Naive thymus-derived CD4-positive, alpha-beta T cell (primary cell): ENCODE measurements around the gene BPIFB3. TPM values are rescaled to one million over a fixed set of nuclear protein-coding genes. Genes with fewer than 3 reads are reported as not detected.
"Not testable (repeated sequence)": the region's sequence is repeated elsewhere in the genome, so short reads cannot be mapped to it uniquely, and the experiment has no call there.

Experiments used
- ATAC-seq: fragments of 150-1000 bp; cut with Tn5 transposase; 2 replicates; pipeline ENCODE4 v1.10.0; 2021; ENCODE audit warnings: mild to moderate bottlenecking, moderate library complexity
- CTCF ChIA-PET: fragments of 350-600 bp; sonication (Branson Sonifier 250); formaldehyde crosslinking; loops from one replicate; lab custom pipeline; 2021; ENCODE audit warnings: antibody characterized with exemption; lab: Charles Lee
- POLR2A ChIA-PET: fragments of 350-600 bp; sonication (Branson Sonifier 250); formaldehyde crosslinking; loops from one replicate; lab custom pipeline; 2021; ENCODE audit warnings: antibody characterized with exemption, inconsistent platforms; lab: Charles Lee
- DNase-seq, 9 donors: peaks; one replicate each; pipeline versions ENCODE4 v3.0.0 to v3.0.0-alpha.2; 2020 to 2022; ENCODE audit warnings: mixed read lengths in 1 of 9
- H3K27ac ChIP-seq: one replicate; pipeline ENCODE4 v1.7.0; 2013; ENCODE audit warnings: mild to moderate bottlenecking, low read depth, low read length, moderate library complexity
- H3K27me3 ChIP-seq, 2 donors: one replicate each; pipeline ENCODE4 v1.7.0; 2013; ENCODE audit warnings: low read length in 2 of 2, mild to moderate bottlenecking in 2 of 2, moderate library complexity in 2 of 2; ENCODE audit not compliant: control insufficient read depth in 2 of 2, insufficient read depth in 2 of 2
- H3K36me3 ChIP-seq, 3 experiments: 1 replicate in 2 of 3; 2 replicates in 1 of 3; pipeline ENCODE4 v1.7.0; 2013; ENCODE audit warnings: low read length in 3 of 3, mild to moderate bottlenecking in 3 of 3, moderate library complexity in 1 of 3; ENCODE audit not compliant: insufficient read depth in 3 of 3, control insufficient read depth in 2 of 3
- H3K4me1 ChIP-seq, 2 donors: one replicate each; pipeline ENCODE4 v1.7.0; 2013; ENCODE audit warnings: low read length in 2 of 2, mild to moderate bottlenecking in 2 of 2, moderate library complexity in 1 of 2; ENCODE audit not compliant: control insufficient read depth in 2 of 2, insufficient read depth in 2 of 2
- H3K4me3 ChIP-seq: 2 replicates; pipeline ENCODE4 v1.7.0; 2013; ENCODE audit warnings: mild to moderate bottlenecking, low read length
- H3K9me3 ChIP-seq, 3 experiments: 1 replicate in 2 of 3; 2 replicates in 1 of 3; pipeline ENCODE4 v1.7.0; 2013; ENCODE audit warnings: low read length in 3 of 3; ENCODE audit not compliant: control insufficient read depth in 2 of 3
- H3K27ac Mint-ChIP-seq, 9 donors: one replicate each; pipeline ENCODE4 v1.8.0; 2020 to 2022; ENCODE audit warnings: mixed read lengths in 9 of 9, mild to moderate bottlenecking in 8 of 9, moderate library complexity in 5 of 9, inconsistent platforms in 2 of 9
- H3K27me3 Mint-ChIP-seq, 5 donors: one replicate each; pipeline ENCODE4 v1.8.0; 2021 to 2022; ENCODE audit warnings: mixed read lengths in 5 of 5, mild to moderate bottlenecking in 1 of 5
- H3K36me3 Mint-ChIP-seq, 5 donors: one replicate each; pipeline ENCODE4 v1.8.0; 2020 to 2022; ENCODE audit warnings: mixed read lengths in 5 of 5, mild to moderate bottlenecking in 3 of 5, inconsistent platforms in 1 of 5
- H3K4me1 Mint-ChIP-seq, 7 donors: one replicate each; pipeline ENCODE4 v1.8.0; 2020 to 2022; ENCODE audit warnings: mixed read lengths in 7 of 7, mild to moderate bottlenecking in 3 of 7, inconsistent platforms in 1 of 7
- H3K4me3 Mint-ChIP-seq, 10 donors: one replicate each; pipeline ENCODE4 v1.8.0; 2020 to 2022; ENCODE audit warnings: mild to moderate bottlenecking in 10 of 10, mixed read lengths in 10 of 10, moderate library complexity in 6 of 10, inconsistent platforms in 2 of 10
- H3K9me3 Mint-ChIP-seq, 11 donors: one replicate each; pipeline ENCODE4 v1.8.0; 2020 to 2022; ENCODE audit warnings: mixed read lengths in 11 of 11, mild to moderate bottlenecking in 4 of 11, inconsistent platforms in 1 of 11, moderate library complexity in 1 of 11
- intact Hi-C, 2 donors: fragments of 100-400 bp; cut with micrococcal nuclease; formaldehyde crosslinking; loops; one replicate each; pipeline ENCODE4 v1.15.1; 2023
- polyA plus RNA-seq, 2 donors: library from polyadenylated mRNA; unstranded; fragments of 300-500 nt; fragmentation: Illumina TruSeq; gene quantifications; one replicate each; pipeline ENCODE4 v1.2.3, GENCODE V29; 2021
- total RNA-seq, 6 experiments: library from RNA in 5 of 6; stranded (reverse) in 5 of 6; gene quantifications; 1 replicate in 5 of 6; 2 replicates in 1 of 6; pipeline ENCODE4 v1.2.3 and lab custom pipeline; 2021 to 2026

BPIFB3 gene
- total and polyA plus RNA-seq, 7 experiments from 2014 or later = not detected

DNA sequence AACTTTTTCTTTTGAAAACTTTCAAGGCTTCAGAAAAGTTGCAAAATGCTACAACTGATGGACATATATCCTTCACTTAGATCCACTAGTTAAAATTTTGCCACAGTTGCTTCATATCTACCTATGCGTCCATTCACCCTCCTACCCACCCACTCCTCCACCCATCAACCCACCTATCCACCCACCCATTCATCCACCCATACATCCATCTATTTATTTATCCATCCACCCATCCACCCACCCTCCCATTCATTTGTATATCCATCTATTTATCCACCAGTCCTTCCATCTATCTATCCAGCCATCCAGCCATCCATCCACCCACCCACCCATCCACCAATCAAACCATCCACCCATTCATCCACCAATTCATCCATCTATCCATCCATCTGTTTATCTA, 39.4 kb downstream of the BPIFB3 start:
- H3K27me3 Mint-ChIP-seq = no peaks in the 10 kb centered on the region
- peaks cover 0 to 4% (median 0%) of the 10 kb centered on the region in 5 donors for H3K36me3 Mint-ChIP-seq
- DNase-seq (no peak), ATAC-seq (no peak)
- H3K27ac ChIP-seq = no peak overlapping the region
- no peaks in the 10 kb centered on the region for H3K36me3 ChIP-seq
- ChIA-PET POLR2A (no interaction called here), CTCF (no interaction called here)
- H3K4me3 ChIP-seq = no peak overlapping the region
- H3K4me1 ChIP-seq = peaks cover 0 to 8% of the 10 kb centered on the region in 2 donors
- no peak overlapping the region for H3K4me3 Mint-ChIP-seq
- no peaks in the 10 kb centered on the region for H3K9me3 ChIP-seq
- H3K9me3 Mint-ChIP-seq = peaks cover 0 to 3% (median 0%) of the 10 kb centered on the region in 11 donors
- H3K27me3 ChIP-seq = no peaks in the 10 kb centered on the region
- intact Hi-C loops = loop anchor here in 1 of 2 donors (10.0 kb wide), 1 partner anchor 352 kb away; the partner anchor contains the start of gene SNTA1
- H3K4me1 Mint-ChIP-seq = peaks cover 0 to 12% (median 5%) of the 10 kb centered on the region in 7 donors
- no peak overlapping the region for H3K27ac Mint-ChIP-seq

DNA sequence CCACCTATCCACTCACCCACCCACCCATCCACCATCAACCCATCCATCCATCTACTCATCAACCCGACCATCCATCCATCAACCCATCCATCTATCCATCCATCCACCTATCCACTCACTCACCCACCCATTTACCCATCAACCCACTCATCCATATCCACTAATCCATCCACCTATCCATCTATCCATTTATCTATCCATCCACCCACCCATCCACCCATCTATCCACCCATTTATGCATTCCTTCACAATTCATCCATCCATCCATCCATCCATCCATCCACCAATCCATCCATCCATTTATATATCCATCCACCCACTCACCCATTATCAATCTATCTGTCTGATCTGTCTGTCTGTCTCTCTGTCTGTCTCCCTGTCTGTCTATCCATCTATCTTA, 39.9 kb downstream of the BPIFB3 start:
- intact Hi-C loops = loop anchor here in 1 of 2 donors (10.0 kb wide), 1 partner anchor 351 kb away; the partner anchor contains the start of gene SNTA1

DNA sequence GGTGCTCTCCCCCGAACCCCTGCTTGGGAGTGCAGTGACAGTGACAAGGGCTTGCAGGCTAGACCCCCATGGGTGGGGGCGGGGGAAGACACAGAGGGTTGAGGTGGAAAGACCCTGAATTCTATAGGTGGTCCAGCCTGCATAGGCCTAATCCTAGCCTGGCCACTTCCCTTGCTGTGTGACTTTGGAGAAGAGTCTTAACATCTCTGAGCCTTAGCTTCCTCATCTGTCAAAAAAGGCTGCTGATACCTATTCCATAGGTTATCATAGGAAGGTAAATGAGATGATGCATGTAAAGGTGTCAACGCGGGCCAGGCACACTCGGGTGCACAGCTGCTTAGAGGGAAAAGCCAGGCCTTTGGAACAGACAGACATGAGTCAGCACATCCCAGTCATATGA, 41.5 kb downstream of the BPIFB3 start:
- H3K36me3 ChIP-seq = no peaks in the 10 kb centered on the region
- no peaks in the 10 kb centered on the region for H3K27me3 ChIP-seq
- CTCF ChIA-PET = interaction anchor here (0.6 to 3.9 kb wide), 5 partner anchors 140 to 305 kb away, joined by 3 to 29 read pairs (median 4); no protein-coding TSS in a partner anchor
- Mint-ChIP-seq H3K4me1 (peaks cover 0 to 12% (median 5%) of the 10 kb centered on the region in 7 donors), H3K36me3 (peaks cover 0 to 4% (median 0%) of the 10 kb centered on the region in 5 donors), H3K9me3 (peaks cover 0 to 3% (median 0%) of the 10 kb centered on the region in 11 donors), H3K27ac (peak overlapping the region in 2 of 9 donors; percentile 51 to 68), H3K27me3 (peaks cover 0 to 4% (median 0%) of the 10 kb centered on the region in 5 donors), H3K4me3 (no peak overlapping the region)
- ATAC-seq (no peak), DNase-seq (no peak)
- POLR2A ChIA-PET = no interaction called here
- intact Hi-C loops = loop anchor here (1.0 to 10.0 kb wide), 2 partner anchors 305 to 350 kb away; partner anchors contain the start of gene SNTA1 (in 1 of the 2)
- peaks cover 0 to 8% of the 10 kb centered on the region in 2 donors for H3K4me1 ChIP-seq
- no peak overlapping the region for H3K27ac ChIP-seq
- no peaks in the 10 kb centered on the region for H3K9me3 ChIP-seq
- no peak overlapping the region for H3K4me3 ChIP-seq

More for the DNA sequence above, 39.9 kb downstream of the BPIFB3 start:
- H3K36me3 Mint-ChIP-seq = peaks cover 0 to 4% (median 0%) of the 10 kb centered on the region in 5 donors
- CTCF ChIA-PET = interaction anchor here (0.6 kb wide), 1 partner anchor 64 kb away, joined by 8 read pairs; no protein-coding TSS in a partner anchor
- peak overlapping the region in 1 of 9 donors; percentile 0 for H3K27ac Mint-ChIP-seq
- Histone ChIP-seq H3K4me3 (no peak overlapping the region), H3K36me3 (no peaks in the 10 kb centered on the region), H3K9me3 (no peaks in the 10 kb centered on the region), H3K4me1 (peaks cover 0 to 8% of the 10 kb centered on the region in 2 donors), H3K27ac (no peak overlapping the region), H3K27me3 (no peaks in the 10 kb centered on the region)
- H3K4me3 Mint-ChIP-seq = no peak overlapping the region
- POLR2A ChIA-PET = interaction anchor here (0.6 kb wide), 1 partner anchor 592 kb away, joined by 3 read pairs; no protein-coding TSS in a partner anchor
- peaks cover 0 to 12% (median 5%) of the 10 kb centered on the region in 7 donors for H3K4me1 Mint-ChIP-seq
- ATAC-seq = no peak
- H3K27me3 Mint-ChIP-seq = no peaks in the 10 kb centered on the region
- no peak for DNase-seq
- H3K9me3 Mint-ChIP-seq = peaks cover 0 to 3% (median 0%) of the 10 kb centered on the region in 11 donors

DNA sequence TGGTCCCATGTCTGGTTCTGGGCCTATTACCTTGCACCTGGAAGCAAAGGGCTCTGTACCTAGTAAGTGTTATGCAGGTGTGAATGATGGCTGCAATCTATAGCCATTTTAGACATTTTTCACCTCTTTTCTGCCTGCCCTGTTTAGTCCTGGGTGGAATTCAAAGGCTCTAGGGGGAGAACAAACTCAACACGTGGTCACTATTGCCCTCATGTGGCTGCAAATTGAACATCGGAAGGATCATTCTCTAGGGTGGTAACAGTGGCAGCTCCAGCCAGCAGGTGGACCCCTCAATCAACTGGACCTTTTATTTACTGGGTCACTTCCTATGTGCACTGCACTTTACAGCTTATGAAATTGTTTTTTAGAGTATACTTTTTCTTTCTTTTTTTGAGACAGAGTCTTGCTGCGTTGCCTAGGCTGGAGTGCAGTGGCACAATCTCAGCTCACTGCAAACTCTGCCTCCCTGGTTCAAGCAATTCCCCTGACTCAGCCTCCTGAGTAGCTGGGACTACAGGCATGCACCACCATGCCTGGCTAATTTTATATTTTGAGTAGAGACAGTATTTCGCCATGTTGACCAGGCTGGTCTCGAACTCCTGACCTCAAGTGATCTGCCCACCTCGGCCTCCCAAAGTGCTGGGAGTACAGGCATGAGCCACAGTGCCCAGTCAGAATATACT, 42.3 kb downstream of the BPIFB3 start:
- H3K4me1 ChIP-seq, H3K27me3 ChIP-seq, H3K27me3 Mint-ChIP-seq, H3K36me3 ChIP-seq, H3K27ac ChIP-seq, H3K9me3 Mint-ChIP-seq, POLR2A ChIA-PET, H3K36me3 Mint-ChIP-seq, H3K9me3 ChIP-seq, H3K4me3 ChIP-seq, H3K4me3 Mint-ChIP-seq, H3K27ac Mint-ChIP-seq: not testable (repeated sequence)
- intact Hi-C loops = loop anchor here (1.0 to 10.0 kb wide), 5 partner anchors 151 to 422 kb away; partner anchors contain the start of gene SNTA1 (in 1 of the 2)
- ATAC-seq = peak; percentile 61
- peak in 7 of 9 donors; percentile 13 to 45 (median 38) for DNase-seq
- H3K4me1 Mint-ChIP-seq = peaks cover 0 to 12% (median 5%) of the 10 kb centered on the region in 7 donors
- CTCF ChIA-PET = interaction anchor here (0.6 to 3.9 kb wide), 12 partner anchors 9 to 422 kb away, joined by 3 to 29 read pairs (median 4); partner anchors contain the start of gene C20orf203

DNA sequence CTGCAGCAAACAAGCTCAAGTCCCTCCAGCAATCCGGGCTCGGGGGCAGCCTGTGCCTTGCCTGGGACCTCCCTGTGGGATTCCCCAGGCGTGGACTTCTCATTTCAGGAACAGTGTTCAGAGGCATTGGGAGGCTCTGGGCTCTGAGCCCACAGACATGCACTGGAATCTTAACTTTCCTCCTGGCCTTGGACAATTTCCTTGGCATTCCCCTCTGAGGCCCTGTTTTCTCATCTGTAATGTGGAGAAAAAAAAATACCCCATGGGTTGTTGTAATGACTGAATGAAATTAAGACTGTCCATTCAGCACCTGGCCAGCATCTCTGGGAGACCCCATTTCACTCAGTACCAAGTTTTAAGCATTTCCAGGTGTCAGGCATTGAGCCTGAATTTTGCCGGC, 43.3 kb downstream of the BPIFB3 start:
- DNase-seq (no peak), ATAC-seq (no peak)
- ChIA-PET CTCF (interaction anchor here (0.7 to 3.9 kb wide), 5 partner anchors 152 to 423 kb away, joined by 5 to 29 read pairs (median 6); partner anchors contain the start of gene C20orf203), POLR2A (no interaction called here)
- Histone ChIP-seq H3K9me3 (no peaks in the 10 kb centered on the region), H3K4me1 (peaks cover 0 to 8% of the 10 kb centered on the region in 2 donors), H3K27me3 (no peaks in the 10 kb centered on the region), H3K36me3 (no peaks in the 10 kb centered on the region), H3K27ac (no peak overlapping the region), H3K4me3 (no peak overlapping the region)
- H3K27me3 Mint-ChIP-seq = peaks cover 0 to 4% (median 0%) of the 10 kb centered on the region in 5 donors
- peaks cover 0 to 4% (median 0%) of the 10 kb centered on the region in 5 donors for H3K36me3 Mint-ChIP-seq
- H3K9me3 Mint-ChIP-seq = peaks cover 0 to 3% (median 0%) of the 10 kb centered on the region in 11 donors
- H3K4me3 Mint-ChIP-seq = no peak overlapping the region
- H3K4me1 Mint-ChIP-seq = peaks cover 0 to 12% (median 5%) of the 10 kb centered on the region in 7 donors
- intact Hi-C loops = loop anchor here in 1 of 2 donors (10.0 kb wide), 1 partner anchor 348 kb away; the partner anchor contains the start of gene SNTA1
- no peak overlapping the region for H3K27ac Mint-ChIP-seq

DNA sequence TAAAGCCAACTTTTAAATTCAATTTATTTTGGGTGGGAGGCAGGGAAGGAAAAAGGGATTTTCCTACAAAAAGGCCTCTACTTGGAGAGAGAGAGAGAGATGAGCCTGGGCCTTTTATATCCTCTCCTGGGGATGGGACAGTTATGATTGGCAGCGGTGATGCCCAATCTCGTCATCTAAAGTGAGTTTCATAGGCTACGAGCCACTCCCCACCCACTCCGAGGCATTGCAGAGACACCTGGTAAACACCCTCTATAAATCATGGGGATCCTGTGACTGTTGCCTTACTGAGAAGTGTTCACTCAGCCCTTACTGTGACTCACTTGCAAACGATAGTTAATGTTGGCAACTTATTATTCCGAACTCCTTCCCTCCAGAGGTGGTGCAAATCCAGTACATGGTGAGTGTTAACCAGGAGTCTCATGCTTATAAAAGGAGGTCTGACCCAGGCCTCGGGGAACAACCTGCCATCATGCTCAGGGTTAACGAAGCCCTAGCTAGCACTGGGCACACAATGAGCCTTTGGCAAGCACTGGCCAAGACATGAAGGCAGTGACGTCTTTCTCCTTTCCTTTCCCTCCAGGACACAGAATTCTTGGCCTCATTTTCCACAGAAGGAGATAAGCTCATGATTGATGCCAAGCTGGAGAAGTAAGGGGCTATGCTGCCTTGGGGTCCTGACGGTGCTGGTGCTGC, 46.3 kb downstream of the BPIFB3 start:
- no peaks in the 10 kb centered on the region for H3K36me3 ChIP-seq
- ChIA-PET CTCF (no interaction called here), POLR2A (no interaction called here)
- DNase-seq = no peak
- Mint-ChIP-seq H3K27me3 (peaks cover 0 to 4% (median 0%) of the 10 kb centered on the region in 5 donors), H3K4me1 (peaks cover 0 to 9% (median 4%) of the 10 kb centered on the region in 7 donors), H3K9me3 (peaks cover 0 to 2% (median 0%) of the 10 kb centered on the region in 11 donors), H3K4me3 (no peak overlapping the region), H3K27ac (peak overlapping the region in 1 of 9 donors; percentile 28), H3K36me3 (no peaks in the 10 kb centered on the region)
- no peak overlapping the region for H3K4me3 ChIP-seq
- peaks cover 0 to 8% of the 10 kb centered on the region in 2 donors for H3K4me1 ChIP-seq
- no peaks in the 10 kb centered on the region for H3K9me3 ChIP-seq
- ATAC-seq = no peak
- H3K27ac ChIP-seq = no peak overlapping the region
- intact Hi-C loops = loop anchor here (10.0 kb wide), 2 partner anchors 195 to 345 kb away; partner anchors contain the start of gene SNTA1 (in 1 of the 2)
- no peaks in the 10 kb centered on the region for H3K27me3 ChIP-seq
